Kidney epithelial cell (primary cell): ENCODE measurements around the gene NEURL4. TPM values are rescaled to one million over a fixed set of nuclear protein-coding genes. Genes with fewer than 3 reads are reported as not detected.

Experiments used
- DNase-seq: peaks from one replicate; pipeline ENCODE4 v3.0.0-alpha.2; 2010; ENCODE audit warnings: low read depth
- H3K27me3 ChIP-seq: 2 replicates; pipeline ENCODE4 v1.6.0; 2011; ENCODE audit warnings: low read length; ENCODE audit not compliant: control insufficient read depth, insufficient read depth
- H3K36me3 ChIP-seq: 2 replicates; pipeline ENCODE4 v1.5.1; 2011; ENCODE audit warnings: low read length; ENCODE audit not compliant: control insufficient read depth, insufficient read depth
- H3K4me3 ChIP-seq: 2 replicates; pipeline ENCODE4 v1.5.1; 2011; ENCODE audit warnings: low read depth, mild to moderate bottlenecking, control low read depth, low read length
- total RNA-seq: library from RNA; depleted of rRNA; stranded (reverse); fragments of >200 nt; gene quantifications from 2 replicates; pipeline ENCODE4 v1.2.3, GENCODE V29; 2015
- TF ChIP-seq, protein P1 (sequence below): IDR thresholded peaks from 2 replicates; pipeline ENCODE4 v1.5.1; 2011; ENCODE audit warnings: mild to moderate bottlenecking, moderate library complexity, low read length, control low read depth, inconsistent platforms; ENCODE audit not compliant: insufficient read depth, poor library complexity, severe bottlenecking

The NEURL4 gene
- total RNA-seq, 1 donor from 2014 or later, result 16.3 TPM

DNA sequence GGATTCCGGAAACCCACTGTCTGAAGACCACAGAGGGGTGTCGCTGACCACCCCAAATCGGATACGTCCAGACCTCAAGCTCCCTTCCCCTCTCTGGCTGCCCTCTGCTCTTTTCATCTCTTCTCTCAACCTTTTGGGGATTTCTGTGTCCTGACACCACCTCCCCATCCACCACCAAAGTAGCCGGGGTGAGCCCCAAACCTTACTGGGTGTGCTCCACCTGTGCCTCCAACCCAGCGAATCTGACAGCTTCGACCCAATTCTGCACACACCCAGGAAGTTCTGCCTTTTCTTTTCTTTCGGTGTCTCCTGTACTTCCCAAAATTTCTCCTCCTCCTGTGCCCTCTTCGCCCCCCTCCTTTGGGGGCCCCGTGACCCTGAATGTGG lies 23.4 kb upstream of the NEURL4 start:
- Histone ChIP-seq H3K36me3 (no peaks in the 10 kb centered on the region), H3K27me3 (no peaks in the 10 kb centered on the region), H3K4me3 (peak overlapping the region; percentile 89)
- TF ChIP-seq, protein P1, sequence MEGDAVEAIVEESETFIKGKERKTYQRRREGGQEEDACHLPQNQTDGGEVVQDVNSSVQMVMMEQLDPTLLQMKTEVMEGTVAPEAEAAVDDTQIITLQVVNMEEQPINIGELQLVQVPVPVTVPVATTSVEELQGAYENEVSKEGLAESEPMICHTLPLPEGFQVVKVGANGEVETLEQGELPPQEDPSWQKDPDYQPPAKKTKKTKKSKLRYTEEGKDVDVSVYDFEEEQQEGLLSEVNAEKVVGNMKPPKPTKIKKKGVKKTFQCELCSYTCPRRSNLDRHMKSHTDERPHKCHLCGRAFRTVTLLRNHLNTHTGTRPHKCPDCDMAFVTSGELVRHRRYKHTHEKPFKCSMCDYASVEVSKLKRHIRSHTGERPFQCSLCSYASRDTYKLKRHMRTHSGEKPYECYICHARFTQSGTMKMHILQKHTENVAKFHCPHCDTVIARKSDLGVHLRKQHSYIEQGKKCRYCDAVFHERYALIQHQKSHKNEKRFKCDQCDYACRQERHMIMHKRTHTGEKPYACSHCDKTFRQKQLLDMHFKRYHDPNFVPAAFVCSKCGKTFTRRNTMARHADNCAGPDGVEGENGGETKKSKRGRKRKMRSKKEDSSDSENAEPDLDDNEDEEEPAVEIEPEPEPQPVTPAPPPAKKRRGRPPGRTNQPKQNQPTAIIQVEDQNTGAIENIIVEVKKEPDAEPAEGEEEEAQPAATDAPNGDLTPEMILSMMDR, result no peak
- DNase-seq, result no peak

DNA sequence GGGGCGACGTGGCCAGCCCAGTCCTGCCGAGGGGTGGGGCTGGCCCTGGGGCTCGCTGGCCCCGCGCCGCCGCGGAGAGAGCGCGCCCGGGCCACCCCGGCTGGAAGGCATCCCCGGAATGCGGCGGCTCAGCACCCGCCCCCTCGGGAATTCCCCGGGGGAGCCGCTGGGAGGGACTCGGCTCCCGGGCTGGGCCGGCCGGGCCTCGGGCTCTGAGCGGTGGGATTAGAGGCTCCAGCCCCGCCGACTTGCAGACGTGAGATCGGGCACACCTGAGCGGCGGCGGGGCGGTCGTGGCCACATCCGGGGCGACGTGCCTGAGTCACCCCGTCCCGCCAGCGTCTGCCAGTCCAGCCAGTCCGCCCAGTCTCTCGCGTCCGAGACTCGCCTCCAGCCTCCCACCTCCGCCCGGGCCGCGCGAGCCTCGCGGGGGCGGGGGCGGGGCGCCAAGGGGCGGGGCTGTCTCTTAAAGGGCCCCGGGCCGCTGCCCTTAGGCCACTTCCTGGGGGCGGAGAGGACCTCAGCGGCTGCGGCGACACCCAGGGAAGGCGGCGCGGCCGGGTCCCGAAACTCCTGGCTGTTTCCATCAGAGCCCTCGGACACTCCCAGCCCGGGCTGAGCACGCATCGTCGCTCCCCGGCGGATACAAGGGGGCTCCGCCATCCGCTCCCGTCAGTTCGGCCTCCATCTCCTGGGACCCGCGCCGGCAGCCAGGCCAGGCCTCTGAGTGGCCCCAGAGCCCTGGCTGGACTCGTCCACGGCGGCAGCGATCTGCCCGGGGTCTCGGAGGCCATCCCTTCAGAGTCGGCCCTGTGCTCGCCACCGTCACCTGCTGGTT lies 22.7 kb upstream of the NEURL4 start, which contains the start of gene KCTD11:
Gene KCTD11, plus strand, starts transcription at position 498 of the 838 bp plus-strand sequence.
- Histone ChIP-seq H3K36me3 (no peaks in the 10 kb centered on the region), H3K4me3 (peak within 1 kb of the TSS; percentile 89), H3K27me3 (no peaks in the 10 kb centered on the region)
- peak; percentile 62 for DNase-seq
- TF ChIP-seq, protein P1, result peak; percentile 75

DNA sequence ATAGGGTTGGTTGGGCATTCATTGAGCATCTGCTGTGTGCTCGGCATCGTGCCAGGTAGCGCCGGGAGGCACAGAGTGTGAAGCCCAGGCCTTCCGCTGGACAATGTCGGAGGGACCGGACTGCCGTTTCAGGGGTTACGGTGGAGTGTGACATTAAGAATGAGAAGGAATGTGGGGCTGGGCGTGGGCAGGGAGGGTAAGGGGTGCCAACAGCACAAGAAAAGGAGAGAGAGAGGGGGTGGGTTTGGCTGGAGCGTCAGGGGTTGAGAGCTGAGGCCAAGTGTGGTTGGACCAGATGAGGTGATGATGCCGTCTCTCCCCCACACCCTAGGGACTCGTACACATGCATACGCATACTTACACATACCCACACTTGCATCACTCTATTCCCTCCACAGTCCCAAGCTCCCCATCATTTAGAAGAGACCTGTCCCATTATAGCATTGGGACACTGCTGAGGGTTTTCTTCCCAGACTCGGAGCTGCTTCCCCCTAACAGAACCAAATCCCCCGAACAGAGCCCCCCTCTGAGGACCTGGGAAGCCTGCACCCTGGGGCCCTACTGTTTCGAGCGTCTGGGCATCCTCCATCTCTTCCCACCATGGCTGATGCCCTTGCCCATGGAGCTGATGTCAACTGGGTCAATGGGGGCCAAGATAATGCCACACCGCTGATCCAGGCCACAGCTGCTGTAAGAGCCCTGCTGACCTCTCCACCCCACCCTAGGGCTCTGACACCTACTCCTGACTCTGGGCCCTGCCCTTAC lies 19.5 kb upstream of the NEURL4 start:
- TF ChIP-seq, protein P1, result no peak
- Histone ChIP-seq H3K4me3 (no peak overlapping the region), H3K36me3 (no peaks in the 10 kb centered on the region), H3K27me3 (peaks cover 6% of the 10 kb centered on the region)
- DNase-seq, result no peak

DNA sequence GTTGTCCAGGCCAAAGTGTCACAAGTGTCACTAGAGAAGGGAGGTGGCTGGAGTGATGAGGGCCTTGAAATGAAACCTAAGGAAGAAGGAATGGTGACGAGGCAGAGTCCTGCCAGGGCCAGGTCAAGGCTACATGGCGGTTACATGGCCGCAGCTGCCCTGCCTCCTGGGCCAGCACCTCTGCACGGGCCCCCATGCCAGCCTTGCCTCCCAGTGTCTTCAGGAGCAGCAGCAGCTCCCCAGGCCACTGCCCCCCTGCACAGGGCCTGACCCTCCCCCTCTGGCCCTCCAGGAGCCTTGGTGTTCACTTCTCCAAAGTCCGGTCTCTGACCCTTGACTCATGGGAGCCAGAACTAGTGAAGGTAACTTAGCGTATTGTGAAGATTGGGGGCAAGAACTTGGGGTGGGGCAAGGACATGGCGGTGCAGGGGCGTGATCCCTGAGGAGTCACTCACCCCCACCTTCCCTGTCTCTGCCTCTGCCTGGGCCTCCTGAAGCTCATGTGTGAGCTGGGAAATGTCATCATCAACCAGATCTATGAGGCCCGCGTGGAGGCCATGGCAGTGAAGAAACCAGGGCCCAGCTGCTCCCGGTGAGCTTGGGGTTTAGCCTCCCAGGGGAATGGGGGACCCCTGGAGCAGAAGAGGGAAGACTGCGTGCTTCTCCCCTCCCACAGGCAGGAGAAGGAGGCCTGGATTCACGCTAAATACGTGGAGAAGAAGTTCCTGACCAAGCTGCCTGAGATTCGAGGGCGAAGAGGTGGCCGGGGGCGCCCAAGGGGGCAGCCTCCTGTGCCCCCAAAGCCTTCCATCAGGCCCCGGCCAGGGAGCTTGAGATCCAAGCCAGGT lies 18.7 kb upstream of the NEURL4 start:
- Histone ChIP-seq H3K4me3 (no peak overlapping the region), H3K27me3 (peaks cover 9% of the 10 kb centered on the region), H3K36me3 (no peaks in the 10 kb centered on the region)
- DNase-seq, result no peak
- TF ChIP-seq, protein P1, result no peak

DNA sequence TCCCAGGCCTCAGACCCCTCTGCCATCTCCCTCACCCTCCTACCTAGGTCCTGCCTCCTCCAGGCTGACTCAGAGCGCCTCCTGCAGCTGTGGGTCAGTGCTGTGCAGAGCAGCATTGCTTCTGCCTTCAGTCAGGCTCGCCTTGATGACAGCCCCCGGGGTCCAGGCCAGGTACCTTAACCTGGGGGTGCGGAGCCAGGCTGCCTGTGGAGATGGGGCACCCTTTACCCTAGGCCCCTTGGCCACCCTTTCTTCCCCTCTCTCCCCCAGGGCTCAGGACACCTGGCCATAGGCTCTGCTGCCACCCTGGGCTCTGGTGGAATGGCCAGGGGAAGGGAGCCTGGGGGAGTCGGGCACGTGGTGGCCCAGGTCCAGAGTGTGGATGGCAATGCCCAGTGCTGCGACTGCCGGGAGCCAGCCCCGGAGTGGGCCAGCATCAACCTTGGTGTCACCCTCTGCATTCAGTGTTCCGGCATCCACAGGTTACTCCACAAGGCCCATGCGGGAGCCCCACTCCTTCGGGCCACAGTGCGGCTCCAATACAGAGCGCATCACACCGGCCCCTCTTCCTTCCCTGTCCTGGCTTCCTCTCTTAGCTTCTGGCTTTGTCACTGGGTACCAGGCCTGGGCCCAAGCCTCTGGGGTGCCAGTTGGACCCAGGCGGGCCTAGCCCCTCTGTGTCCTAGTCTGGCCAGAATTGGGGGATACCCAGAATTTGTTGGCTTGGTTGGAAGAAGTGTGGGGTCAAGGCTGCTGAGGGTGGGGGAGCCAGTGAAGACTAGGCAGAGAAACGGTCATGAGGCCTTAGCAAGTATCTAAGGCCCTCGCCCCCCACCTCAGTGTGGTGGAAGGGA lies 17.9 kb upstream of the NEURL4 start:
- H3K27me3 ChIP-seq, result peaks cover 9% of the 10 kb centered on the region

More for the DNA sequence above, 17.9 kb upstream of the NEURL4 start:
- Histone ChIP-seq H3K4me3 (no peak overlapping the region), H3K36me3 (no peaks in the 10 kb centered on the region)
- TF ChIP-seq, protein P1, result no peak
- DNase-seq, result no peak
